H4 (cell line): ENCODE measurements around the gene NELFA. TPM values are rescaled to one million over a fixed set of nuclear protein-coding genes. Genes with fewer than 3 reads are reported as not detected.

Experiments
- DNase-seq: peaks from one replicate; pipeline ENCODE4 v3.0.0-alpha.2; 2015; ENCODE audit warnings: low spot score
- total RNA-seq: library from RNA; depleted of rRNA; stranded (reverse); fragments of >200 nt; shearing (Covaris generic); gene quantifications from 2 replicates; pipeline ENCODE4 v1.2.3, GENCODE V29; 2014

NELFA gene
- total RNA-seq, 1 experiment from 2014 or later = 22.0 TPM

GRCh38 chr4:1964971-1965370, 43.8 kb downstream of the NELFA start:
- no peak for DNase-seq

- DNase-seq = no peak
Observed at GRCh38 chr4:1964443-1964842, 44.3 kb downstream of the NELFA start.

- DNase-seq = no peak
Observed at GRCh38 chr4:1962980-1963379, 45.8 kb downstream of the NELFA start.

- DNase-seq = no peak
Observed at GRCh38 chr4:1961563-1961962, 47.2 kb downstream of the NELFA start.

- no peak for DNase-seq
Observed at GRCh38 chr4:1961038-1961437, 47.7 kb downstream of the NELFA start.

GRCh38 chr4:1960170-1960825, 48.5 kb downstream of the NELFA start:
- no peak for DNase-seq

GRCh38 chr4:1959104-1959384, 49.7 kb downstream of the NELFA start:
- DNase-seq = no peak

- no peak for DNase-seq
Observed at GRCh38 chr4:1958276-1959103, 50.3 kb downstream of the NELFA start.

- DNase-seq = no peak
Observed at GRCh38 chr4:1956631-1957030, 52.1 kb downstream of the NELFA start.

GRCh38 chr4:1953335-1953734, 55.4 kb downstream of the NELFA start:
- no peak for DNase-seq

- no peak for DNase-seq
Observed at GRCh38 chr4:1952719-1953118, 56.1 kb downstream of the NELFA start.

- no peak for DNase-seq
Observed at GRCh38 chr4:1952058-1952700, 56.6 kb downstream of the NELFA start.

- DNase-seq = no peak
Observed at GRCh38 chr4:1950369-1950768, 58.4 kb downstream of the NELFA start.

- DNase-seq = no peak
Observed at GRCh38 chr4:1948892-1949436, 59.8 kb downstream of the NELFA start.

- no peak for DNase-seq
Observed at GRCh38 chr4:1948232-1948631, 60.5 kb downstream of the NELFA start.

GRCh38 chr4:1945912-1946311, 62.9 kb downstream of the NELFA start:
- no peak for DNase-seq

- no peak for DNase-seq
Observed at GRCh38 chr4:1945124-1945895, 63.5 kb downstream of the NELFA start.

GRCh38 chr4:1943928-1944327, 64.8 kb downstream of the NELFA start:
- no peak for DNase-seq

GRCh38 chr4:1940566-1940965, 68.2 kb downstream of the NELFA start:
- no peak for DNase-seq

GRCh38 chr4:1939664-1940509, 68.9 kb downstream of the NELFA start:
- DNase-seq = peak; percentile 81

- no peak for DNase-seq
Observed at GRCh38 chr4:1938027-1938426, 70.7 kb downstream of the NELFA start.
